GM23338 (cell line): ENCODE results near the gene PTGIS.

Experiments used
- CTCF ChIP-seq, 2 experiments: fragments of 200-600 bp in 1 of 2; sonication (generic) in 1 of 2; conservative IDR thresholded peaks; 2 replicates each; pipeline versions ENCODE4 v1.5.1 to v1.6.1; 2016 to 2017; ENCODE audit warnings: antibody characterized with exemption in 2 of 2, low read depth in 2 of 2, mild to moderate bottlenecking in 2 of 2, moderate library complexity in 1 of 2
- EZH2 ChIP-seq: fragments of 200-600 bp; sonication (generic); IDR thresholded peaks from one replicate; pipeline ENCODE4 v1.8.0; 2017; ENCODE audit warnings: antibody characterized with exemption, mild to moderate bottlenecking, low read depth; ENCODE audit not compliant: unreplicated experiment
- JUNB ChIP-seq: IDR thresholded peaks from one replicate; pipeline ENCODE4 v1.6.1; 2016; ENCODE audit warnings: antibody characterized with exemption; ENCODE audit not compliant: unreplicated experiment
- REST ChIP-seq: IDR thresholded peaks from one replicate; pipeline ENCODE4 v1.6.1; 2018; ENCODE audit warnings: antibody characterized with exemption; ENCODE audit not compliant: unreplicated experiment
- STAT1 ChIP-seq: IDR thresholded peaks from one replicate; pipeline ENCODE4 v1.6.1; 2016; ENCODE audit warnings: antibody characterized with exemption; ENCODE audit not compliant: unreplicated experiment

GRCh38 chr20:49543071-49543857 is 24.7 kb downstream of the PTGIS start:
- TF ChIP-seq EZH2 (no peak), CTCF (conservative IDR thresholded peaks at IDR 0.05; ENCODE audit: low read depth in 2 of 2) (no peak), STAT1 (no peak), REST (no peak), JUNB (no peak)
